GM18951 (cell line): ENCODE measurements around the gene FGF13.

Experiments
- POLR2A ChIP-seq: IDR thresholded peaks from 4 replicates; pipeline ENCODE4 v1.6.1; 2011; ENCODE audit warnings: mild to moderate bottlenecking; ENCODE audit not compliant: insufficient read length, insufficient read depth; ENCODE audit errors: extremely low read depth
- in situ Hi-C: fragments of 300-500 bp; cut with MboI; formaldehyde crosslinking; loops from one replicate; pipeline ENCODE4 v1.12.0; 2022; ENCODE audit warnings: low sequenced_read_pairs, mixed read lengths, inconsistent platforms; ENCODE audit not compliant: unreplicated experiment

Gene FGF13

GRCh38 chrX:138709886-138710791, 1.4 kb downstream of the FGF13 start:
- in situ Hi-C loops = no loop called here
- TF ChIP-seq POLR2A = no peak

- no peak for TF ChIP-seq POLR2A
- in situ Hi-C loops = no loop called here
Measured at GRCh38 chrX:138708268-138708667, 3.2 kb downstream of the FGF13 start.

GRCh38 chrX:138704596-138704995, 6.9 kb downstream of the FGF13 start:
- no peak for TF ChIP-seq POLR2A
- in situ Hi-C loops = no loop called here

- in situ Hi-C loops = no loop called here
- TF ChIP-seq POLR2A = no peak
Measured at GRCh38 chrX:138704101-138704500, 7.4 kb downstream of the FGF13 start.

GRCh38 chrX:138692591-138692990, 18.9 kb downstream of the FGF13 start:
- TF ChIP-seq POLR2A = no peak
- in situ Hi-C loops = no loop called here

GRCh38 chrX:138691186-138691585, 20.3 kb downstream of the FGF13 start:
- TF ChIP-seq POLR2A = no peak
- in situ Hi-C loops = no loop called here

GRCh38 chrX:138690591-138690990, 20.9 kb downstream of the FGF13 start:
- in situ Hi-C loops = no loop called here
- no peak for TF ChIP-seq POLR2A

- in situ Hi-C loops = no loop called here
- no peak for TF ChIP-seq POLR2A
Measured at GRCh38 chrX:138683600-138683999, 27.9 kb downstream of the FGF13 start.

- TF ChIP-seq POLR2A = no peak
- in situ Hi-C loops = no loop called here
Measured at GRCh38 chrX:138669693-138670092, 41.8 kb downstream of the FGF13 start.

GRCh38 chrX:138664466-138664865, 47.1 kb downstream of the FGF13 start:
- in situ Hi-C loops = no loop called here
- no peak for TF ChIP-seq POLR2A

- TF ChIP-seq POLR2A = no peak
- in situ Hi-C loops = no loop called here
Measured at GRCh38 chrX:138664016-138664415, 47.5 kb downstream of the FGF13 start.

GRCh38 chrX:138651494-138651893, 60.0 kb downstream of the FGF13 start:
- TF ChIP-seq POLR2A = no peak
- in situ Hi-C loops = no loop called here

- in situ Hi-C loops = no loop called here
- no peak for TF ChIP-seq POLR2A
Measured at GRCh38 chrX:138648568-138648967, 62.9 kb downstream of the FGF13 start.

- in situ Hi-C loops = no loop called here
Measured at GRCh38 chrX:138638996-138639395, 72.5 kb downstream of the FGF13 start.

More at GRCh38 chrX:138638996-138639395, 72.5 kb downstream of the FGF13 start:
- TF ChIP-seq POLR2A = no peak
